ENCODE data around the gene MTRF1. TPM values are rescaled to one million over a fixed set of nuclear protein-coding genes. Genes with fewer than 3 reads are reported as not detected.
A peak's percentile ranks its signal among the peaks of the same experiment; 100 is the strongest.

Gene MTRF1
- total and polyA plus RNA-seq, 2 donors from 2014 or later = 11.3 to 11.8 TPM

GRCh38 chr13:41231786-41232185 is 31.6 kb downstream of the MTRF1 start:
- no peaks in the 10 kb centered on the region for H3K27me3 ChIP-seq (ENCODE audit: control insufficient read depth, insufficient read depth, low read length)
- intact Hi-C loops (cut with DNase I) = no loop called here
- DNase-seq (peak in 4 of 5 donors; percentile 35 to 66 (median 46)), FAIRE-seq (no peak)
- H3K36me3 ChIP-seq (ENCODE audit: control insufficient read depth in 2 of 3, insufficient read depth in 3 of 3, low read length in 3 of 3) = peaks cover 0 to 4% (median 4%) of the 10 kb centered on the region in 3 donors
- TF ChIP-seq, protein P1, sequence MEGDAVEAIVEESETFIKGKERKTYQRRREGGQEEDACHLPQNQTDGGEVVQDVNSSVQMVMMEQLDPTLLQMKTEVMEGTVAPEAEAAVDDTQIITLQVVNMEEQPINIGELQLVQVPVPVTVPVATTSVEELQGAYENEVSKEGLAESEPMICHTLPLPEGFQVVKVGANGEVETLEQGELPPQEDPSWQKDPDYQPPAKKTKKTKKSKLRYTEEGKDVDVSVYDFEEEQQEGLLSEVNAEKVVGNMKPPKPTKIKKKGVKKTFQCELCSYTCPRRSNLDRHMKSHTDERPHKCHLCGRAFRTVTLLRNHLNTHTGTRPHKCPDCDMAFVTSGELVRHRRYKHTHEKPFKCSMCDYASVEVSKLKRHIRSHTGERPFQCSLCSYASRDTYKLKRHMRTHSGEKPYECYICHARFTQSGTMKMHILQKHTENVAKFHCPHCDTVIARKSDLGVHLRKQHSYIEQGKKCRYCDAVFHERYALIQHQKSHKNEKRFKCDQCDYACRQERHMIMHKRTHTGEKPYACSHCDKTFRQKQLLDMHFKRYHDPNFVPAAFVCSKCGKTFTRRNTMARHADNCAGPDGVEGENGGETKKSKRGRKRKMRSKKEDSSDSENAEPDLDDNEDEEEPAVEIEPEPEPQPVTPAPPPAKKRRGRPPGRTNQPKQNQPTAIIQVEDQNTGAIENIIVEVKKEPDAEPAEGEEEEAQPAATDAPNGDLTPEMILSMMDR (IDR thresholded peaks at IDR 0.05; ENCODE audit: borderline replicate concordance, extremely low read depth, insufficient read depth) = no peak
- no peak overlapping the region for H3K27ac ChIP-seq (ENCODE audit: low read depth in 2 of 2, low read length in 2 of 2)
- H3K9me3 ChIP-seq (ENCODE audit: control insufficient read depth in 2 of 3, insufficient read depth in 1 of 3, low read length in 3 of 3) = no peaks in the 10 kb centered on the region
- H3K9ac ChIP-seq (ENCODE audit: low read length in 3 of 3) = no peak overlapping the region
- H3K4me1 ChIP-seq (ENCODE audit: control insufficient read depth in 2 of 3, insufficient read depth in 2 of 3, low read depth in 1 of 3, low read length in 3 of 3) = no peaks in the 10 kb centered on the region
- no peak overlapping the region for H3K4me3 ChIP-seq (ENCODE audit: low read length in 3 of 3)

GRCh38 chr13:41231025-41231677 is 32.2 kb downstream of the MTRF1 start:
- Histone ChIP-seq H3K27ac (ENCODE audit: low read depth in 2 of 2, low read length in 2 of 2) (no peak overlapping the region), H3K27me3 (ENCODE audit: control insufficient read depth, insufficient read depth, low read length) (no peaks in the 10 kb centered on the region), H3K36me3 (ENCODE audit: control insufficient read depth in 2 of 3, insufficient read depth in 3 of 3, low read length in 3 of 3) (peaks cover 0 to 4% (median 4%) of the 10 kb centered on the region in 3 donors), H3K4me1 (ENCODE audit: control insufficient read depth in 2 of 3, insufficient read depth in 2 of 3, low read depth in 1 of 3, low read length in 3 of 3) (no peaks in the 10 kb centered on the region), H3K9ac (ENCODE audit: low read length in 3 of 3) (no peak overlapping the region), H3K9me3 (ENCODE audit: control insufficient read depth in 2 of 3, insufficient read depth in 1 of 3, low read length in 3 of 3) (no peaks in the 10 kb centered on the region), H3K4me3 (ENCODE audit: low read length in 3 of 3) (no peak overlapping the region)
- intact Hi-C loops (cut with DNase I) = no loop called here
- DNase-seq (no peak), FAIRE-seq (no peak)
- TF ChIP-seq, protein P1 (IDR thresholded peaks at IDR 0.05; ENCODE audit: borderline replicate concordance, extremely low read depth, insufficient read depth) = no peak

DNA sequence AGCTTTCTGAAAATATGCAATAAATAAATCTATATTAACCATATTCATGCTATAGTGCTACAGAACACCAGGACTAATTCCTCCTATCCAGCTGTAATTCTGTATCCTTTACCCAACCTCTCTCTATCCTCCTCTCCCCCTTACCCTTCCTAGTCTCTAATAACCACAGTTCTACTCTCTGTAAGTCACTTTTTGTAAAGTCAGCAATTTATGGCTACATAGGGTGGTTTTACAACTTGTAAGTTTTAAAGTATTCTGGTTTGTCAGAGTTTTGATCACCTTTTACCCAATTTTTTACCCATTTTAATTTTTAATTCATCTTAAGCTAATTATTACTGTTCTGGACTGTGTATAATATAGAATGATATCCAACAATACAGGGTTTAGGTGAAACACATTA is 34.0 kb downstream of the MTRF1 start:
- TF ChIP-seq, protein P1 (IDR thresholded peaks at IDR 0.05; ENCODE audit: borderline replicate concordance, extremely low read depth, insufficient read depth) = no peak
- intact Hi-C loops (cut with DNase I) = no loop called here
- H3K9me3 ChIP-seq (ENCODE audit: control insufficient read depth in 2 of 3, insufficient read depth in 1 of 3, low read length in 3 of 3) = no peaks in the 10 kb centered on the region

More for the DNA sequence above, 34.0 kb downstream of the MTRF1 start:
- Histone ChIP-seq H3K9ac (ENCODE audit: low read length in 3 of 3) (no peak overlapping the region), H3K36me3 (ENCODE audit: control insufficient read depth in 2 of 3, insufficient read depth in 3 of 3, low read length in 3 of 3) (peaks cover 0 to 4% (median 3%) of the 10 kb centered on the region in 3 donors), H3K27me3 (ENCODE audit: control insufficient read depth, insufficient read depth, low read length) (no peaks in the 10 kb centered on the region), H3K27ac (ENCODE audit: low read depth in 2 of 2, low read length in 2 of 2) (no peak overlapping the region), H3K4me1 (ENCODE audit: control insufficient read depth in 2 of 3, insufficient read depth in 2 of 3, low read depth in 1 of 3, low read length in 3 of 3) (no peaks in the 10 kb centered on the region), H3K4me3 (ENCODE audit: low read length in 3 of 3) (no peak overlapping the region)
- FAIRE-seq (no peak), DNase-seq (no peak)

Measured in kidney (tissue), 14 donors.